NB4 (cell line): Measurements from ENCODE around the gene OSBPL2.

ENCODE experiments used
- DNase-seq: peaks from one replicate; pipeline ENCODE4 v3.0.0; 2010; ENCODE audit warnings: low read depth
- H3K4me3 ChIP-seq: one replicate; pipeline ENCODE4 v1.5.1; 2011; ENCODE audit warnings: mild to moderate bottlenecking, low read depth, low read length, moderate library complexity
- MYC ChIP-seq: IDR thresholded peaks from 2 replicates; pipeline ENCODE4 v1.6.1; 2011; ENCODE audit warnings: low read depth, low read length
- POLR2A ChIP-seq: IDR thresholded peaks from 2 replicates; pipeline ENCODE4 v1.6.1; 2011; ENCODE audit warnings: mild to moderate bottlenecking; ENCODE audit not compliant: insufficient read length; ENCODE audit errors: extremely low read depth
- TF ChIP-seq, protein P1 (sequence below): IDR thresholded peaks from 2 replicates; pipeline ENCODE4 v1.6.1; 2011; ENCODE audit warnings: low read depth, low read length
- TF ChIP-seq, protein P2 (sequence below): IDR thresholded peaks from one replicate; pipeline ENCODE4 v1.5.1; 2012; ENCODE audit warnings: low read depth, low read length

Gene OSBPL2

DNA sequence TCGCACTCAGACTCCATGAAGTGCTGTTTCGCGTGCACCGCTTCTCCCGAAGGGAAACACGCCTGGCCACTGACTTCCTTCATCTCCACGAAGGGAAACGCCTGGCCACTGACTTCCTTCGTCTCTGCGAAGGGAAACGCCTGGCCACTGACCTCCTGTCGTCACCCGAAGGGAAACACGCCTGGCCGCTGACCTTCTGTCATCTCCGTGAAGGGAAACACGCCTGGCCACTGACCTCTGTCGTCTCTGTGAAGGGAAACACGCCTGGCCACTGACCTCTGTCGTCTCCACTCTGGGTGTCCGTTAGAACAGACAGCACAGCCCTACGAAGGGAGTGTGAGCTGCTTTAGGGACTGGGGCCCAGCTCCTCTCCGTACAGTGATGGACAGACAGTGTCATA is 47.4 kb downstream of the OSBPL2 start:
- TF ChIP-seq POLR2A (no peak), MYC (no peak)
- TF ChIP-seq, protein P1, sequence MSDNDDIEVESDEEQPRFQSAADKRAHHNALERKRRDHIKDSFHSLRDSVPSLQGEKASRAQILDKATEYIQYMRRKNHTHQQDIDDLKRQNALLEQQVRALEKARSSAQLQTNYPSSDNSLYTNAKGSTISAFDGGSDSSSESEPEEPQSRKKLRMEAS = no peak
- TF ChIP-seq, protein P2, sequence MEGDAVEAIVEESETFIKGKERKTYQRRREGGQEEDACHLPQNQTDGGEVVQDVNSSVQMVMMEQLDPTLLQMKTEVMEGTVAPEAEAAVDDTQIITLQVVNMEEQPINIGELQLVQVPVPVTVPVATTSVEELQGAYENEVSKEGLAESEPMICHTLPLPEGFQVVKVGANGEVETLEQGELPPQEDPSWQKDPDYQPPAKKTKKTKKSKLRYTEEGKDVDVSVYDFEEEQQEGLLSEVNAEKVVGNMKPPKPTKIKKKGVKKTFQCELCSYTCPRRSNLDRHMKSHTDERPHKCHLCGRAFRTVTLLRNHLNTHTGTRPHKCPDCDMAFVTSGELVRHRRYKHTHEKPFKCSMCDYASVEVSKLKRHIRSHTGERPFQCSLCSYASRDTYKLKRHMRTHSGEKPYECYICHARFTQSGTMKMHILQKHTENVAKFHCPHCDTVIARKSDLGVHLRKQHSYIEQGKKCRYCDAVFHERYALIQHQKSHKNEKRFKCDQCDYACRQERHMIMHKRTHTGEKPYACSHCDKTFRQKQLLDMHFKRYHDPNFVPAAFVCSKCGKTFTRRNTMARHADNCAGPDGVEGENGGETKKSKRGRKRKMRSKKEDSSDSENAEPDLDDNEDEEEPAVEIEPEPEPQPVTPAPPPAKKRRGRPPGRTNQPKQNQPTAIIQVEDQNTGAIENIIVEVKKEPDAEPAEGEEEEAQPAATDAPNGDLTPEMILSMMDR = no peak
- DNase-seq = no peak
- no peak overlapping the region for H3K4me3 ChIP-seq

DNA sequence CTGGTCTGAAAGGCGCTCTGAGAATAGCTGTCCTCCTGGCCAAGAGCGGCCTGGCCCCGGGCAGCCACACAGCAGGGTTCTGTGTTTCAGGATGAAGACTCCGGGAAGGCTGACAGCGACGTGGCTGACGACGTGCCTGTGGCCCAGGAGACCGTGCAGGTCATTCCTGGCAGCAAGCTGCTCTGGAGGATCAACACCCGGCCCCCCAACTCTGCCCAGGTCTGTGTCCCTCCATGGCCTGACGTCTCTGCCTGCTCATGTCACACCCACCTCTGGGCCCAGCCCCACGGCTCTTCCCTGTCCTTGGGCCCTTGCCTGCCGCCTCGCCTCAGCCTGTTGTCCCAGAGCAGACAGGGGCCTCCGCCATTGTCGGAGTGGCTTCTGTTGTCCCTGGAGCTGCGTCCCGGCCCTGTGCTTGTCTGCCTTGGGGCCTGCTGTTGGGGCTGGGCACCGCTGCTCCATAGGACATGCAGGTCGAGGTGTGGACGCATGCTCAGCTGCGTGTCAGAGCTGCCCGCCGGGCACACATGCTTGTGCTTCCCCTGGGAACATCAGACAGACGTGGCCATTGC is 48.3 kb downstream of the OSBPL2 start:
- no peak overlapping the region for H3K4me3 ChIP-seq
- DNase-seq = no peak

GRCh38 chr20:62287129-62287528 is 48.8 kb downstream of the OSBPL2 start:
- no peak for TF ChIP-seq POLR2A
- no peak for TF ChIP-seq MYC
- TF ChIP-seq, protein P1 = no peak
- TF ChIP-seq, protein P2 = no peak
- no peak for DNase-seq
- no peak overlapping the region for H3K4me3 ChIP-seq

More for the DNA sequence above, 48.3 kb downstream of the OSBPL2 start:
- no peak for TF ChIP-seq MYC
- no peak for TF ChIP-seq POLR2A
- TF ChIP-seq, protein P2 = no peak
- TF ChIP-seq, protein P1 = no peak

DNA sequence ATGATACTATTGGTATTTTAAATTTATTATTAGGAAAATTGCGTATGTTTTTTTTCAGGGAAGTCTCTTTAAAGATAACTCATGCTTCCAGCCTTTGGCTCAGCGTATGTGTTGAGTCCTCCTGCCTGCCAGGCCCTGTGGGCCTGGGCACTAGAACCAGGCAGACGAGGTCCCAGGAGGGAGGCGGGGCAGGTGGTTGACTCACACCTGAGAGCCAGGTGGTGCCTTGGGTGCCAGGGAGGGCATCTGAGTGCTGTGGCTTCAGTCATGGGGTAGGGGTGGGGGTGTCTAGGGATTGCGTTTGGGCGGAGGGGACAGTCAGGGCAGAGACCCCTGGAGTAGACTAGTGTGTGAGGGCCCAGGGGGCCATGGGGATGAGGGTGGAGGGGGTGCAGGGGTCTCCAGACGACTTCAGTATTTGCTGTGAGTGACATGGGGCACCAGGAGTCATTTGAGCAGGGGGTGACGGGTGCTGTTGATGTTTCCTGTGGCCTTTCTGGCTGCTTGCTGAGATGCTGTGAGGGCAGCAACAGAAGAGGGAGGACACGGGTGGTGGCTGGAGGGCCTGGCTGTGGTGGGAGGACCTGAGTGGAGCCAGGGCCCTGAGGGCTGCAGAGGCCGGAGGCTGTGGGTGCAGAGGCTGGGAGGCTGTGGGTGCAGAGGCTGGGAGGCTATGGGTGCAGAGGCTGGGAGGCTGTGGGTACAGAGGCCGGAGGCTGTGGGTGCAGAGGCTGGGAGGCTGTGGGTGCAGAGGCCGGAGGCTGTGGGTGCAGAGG is 49.6 kb downstream of the OSBPL2 start:
- no peak for DNase-seq
- TF ChIP-seq, protein P2 = no peak
- TF ChIP-seq MYC = no peak
- TF ChIP-seq, protein P1 = no peak
- no peak for TF ChIP-seq POLR2A
- H3K4me3 ChIP-seq = no peak overlapping the region

- no peak for DNase-seq
- H3K4me3 ChIP-seq = no peak overlapping the region
- TF ChIP-seq, protein P2 = no peak
- no peak for TF ChIP-seq POLR2A
- no peak for TF ChIP-seq MYC
- TF ChIP-seq, protein P1 = no peak
These were observed 50.3 kb downstream of the OSBPL2 start for GRCh38 chr20:62288535-62289105.
